HG02623 (cell line): ENCODE measurements around the gene KDM4B.
"Not testable (repeated sequence)": the region's sequence is repeated elsewhere in the genome, so short reads cannot be mapped to it uniquely, and the experiment has no call there.

ENCODE experiments used
- ATAC-seq: cut with Tn5 transposase; IDR thresholded peaks from one replicate; pipeline ENCODE4 v1.9.1; 2021; ENCODE audit warnings: moderate library complexity; ENCODE audit not compliant: unreplicated experiment

Gene KDM4B

GRCh38 chr19:5011476-5012238, 42.7 kb downstream of the KDM4B start:
- no peak for ATAC-seq

GRCh38 chr19:5012688-5013457, 44.0 kb downstream of the KDM4B start:
- ATAC-seq = no peak

- ATAC-seq = no peak
Measured at GRCh38 chr19:5013761-5014160, 44.8 kb downstream of the KDM4B start.

- no peak for ATAC-seq
Measured at GRCh38 chr19:5014941-5015340, 46.0 kb downstream of the KDM4B start.

GRCh38 chr19:5016268-5016667, 47.4 kb downstream of the KDM4B start:
- ATAC-seq = no peak

- no peak for ATAC-seq
Measured at GRCh38 chr19:5016781-5017180, 47.9 kb downstream of the KDM4B start.

GRCh38 chr19:5017235-5017634, 48.3 kb downstream of the KDM4B start:
- no peak for ATAC-seq

- no peak for ATAC-seq
Measured at GRCh38 chr19:5018224-5019015, 49.5 kb downstream of the KDM4B start.

GRCh38 chr19:5020368-5020767, 51.5 kb downstream of the KDM4B start:
- no peak for ATAC-seq

- no peak for ATAC-seq
Measured at GRCh38 chr19:5021046-5021445, 52.1 kb downstream of the KDM4B start.

- no peak for ATAC-seq
Measured at GRCh38 chr19:5022066-5022860, 53.4 kb downstream of the KDM4B start.

- ATAC-seq = no peak
Measured at GRCh38 chr19:5023128-5023571, 54.2 kb downstream of the KDM4B start.

GRCh38 chr19:5024282-5024681, 55.4 kb downstream of the KDM4B start:
- no peak for ATAC-seq

- ATAC-seq = no peak
Measured at GRCh38 chr19:5025027-5025426, 56.1 kb downstream of the KDM4B start.

GRCh38 chr19:5026706-5027273, 57.9 kb downstream of the KDM4B start:
- no peak for ATAC-seq

GRCh38 chr19:5028229-5028886, 59.4 kb downstream of the KDM4B start:
- no peak for ATAC-seq

GRCh38 chr19:5029596-5029995, 60.7 kb downstream of the KDM4B start:
- ATAC-seq = not testable (repeated sequence)

GRCh38 chr19:5030136-5030820, 61.4 kb downstream of the KDM4B start:
- ATAC-seq = no peak

GRCh38 chr19:5030822-5031221, 61.9 kb downstream of the KDM4B start:
- ATAC-seq = no peak
